GM12892 (cell line): Measurements from ENCODE around the gene PTPN11.

Experiments
- POLR2A ChIP-seq: IDR thresholded peaks from 2 replicates; pipeline ENCODE4 v1.6.1; 2011; ENCODE audit warnings: low read depth, low read length, control low read depth
- POLR2AphosphoS5 ChIP-seq: IDR thresholded peaks from 2 replicates; pipeline ENCODE4 v1.6.1; 2011; ENCODE audit warnings: low read depth, low read length, control low read depth

DNA sequence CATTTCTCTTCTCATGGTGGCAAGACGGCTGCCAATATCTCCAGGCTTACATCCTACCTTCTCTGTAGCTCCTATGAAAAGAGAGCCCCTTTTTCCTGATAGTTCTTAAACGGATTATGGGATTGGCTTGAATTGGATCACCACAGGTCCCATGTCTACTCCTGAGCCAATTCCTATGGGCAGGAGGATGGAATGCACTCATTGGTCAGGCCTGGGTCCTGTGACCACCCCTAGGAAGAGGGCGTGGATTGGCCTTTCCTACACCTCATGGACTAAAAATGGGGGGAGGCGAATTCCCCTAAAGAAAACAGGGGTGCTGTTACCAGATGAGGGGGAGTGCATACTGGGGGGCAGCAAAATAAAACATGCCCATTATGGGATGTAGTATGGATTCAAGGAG, 108.8 kb downstream of the PTPN11 start:
- TF ChIP-seq POLR2AphosphoS5 (no peak), POLR2A (no peak)
